GM23248 (cell line): Measurements from ENCODE around the gene RPS6KA5.

ENCODE experiments used
- EZH2 ChIP-seq: fragments of 200-600 bp; sonication (generic); IDR thresholded peaks from 2 replicates; pipeline ENCODE4 v1.6.1; 2018; ENCODE audit warnings: antibody characterized with exemption, mild to moderate bottlenecking; ENCODE audit not compliant: insufficient read depth, poor library complexity, severe bottlenecking
- EZH2phosphoT487 ChIP-seq: fragments of 200-600 bp; sonication (generic); IDR thresholded peaks from 2 replicates; pipeline ENCODE4 v1.6.1; 2018; ENCODE audit warnings: antibody characterized with exemption, moderate library complexity, mild to moderate bottlenecking, low read depth; ENCODE audit not compliant: insufficient read depth

DNA sequence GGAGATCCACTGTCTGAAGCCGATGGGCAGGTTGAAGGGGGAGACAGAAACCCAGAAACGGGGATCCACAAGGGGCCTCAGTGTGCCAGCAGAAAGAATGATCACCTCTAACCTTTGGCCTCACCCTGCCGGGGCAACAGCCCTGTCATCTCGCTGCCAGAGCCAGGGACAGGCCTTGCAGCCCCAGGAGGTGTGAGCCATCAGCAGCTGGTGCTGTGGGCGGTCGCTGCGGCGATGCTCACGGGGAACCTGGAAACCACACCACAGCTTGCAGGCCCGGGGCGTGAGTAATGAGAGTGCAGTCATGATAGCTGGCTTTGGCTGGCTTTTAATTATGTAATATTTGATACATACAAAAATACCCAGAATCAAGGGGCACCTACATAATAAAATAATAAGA is 239.5 kb downstream of the RPS6KA5 start:
- no peak for TF ChIP-seq EZH2
- no peak for TF ChIP-seq EZH2phosphoT487
